Stimulated activated CD4-positive, alpha-beta T cell treated with anti-CD3 and anti-CD28 coated beads, Interleukin-12 subunit alpha, Interleukin-12 subunit beta, amount 100 ng/mL, for 48 hours (primary cell): ENCODE data around the gene INSRR.

Experiments
- DNase-seq, 3 donors: peaks; one replicate each; pipeline ENCODE4 v3.0.0-alpha.2; 2020; ENCODE audit warnings: low read depth in 2 of 3, low spot score in 1 of 3

Gene INSRR

GRCh38 chr1:156836041-156836654, 22.8 kb downstream of the INSRR start:
- no peak for DNase-seq

GRCh38 chr1:156834322-156834721, 24.6 kb downstream of the INSRR start:
- DNase-seq = no peak

- no peak for DNase-seq
Observed at GRCh38 chr1:156833603-156834002, 25.3 kb downstream of the INSRR start.

GRCh38 chr1:156832434-156832833, 26.5 kb downstream of the INSRR start:
- no peak for DNase-seq

- no peak for DNase-seq
Observed at GRCh38 chr1:156828400-156829124, 30.4 kb downstream of the INSRR start.

- no peak for DNase-seq
Observed at GRCh38 chr1:156826630-156827029, 32.3 kb downstream of the INSRR start.

GRCh38 chr1:156823210-156823790, 35.6 kb downstream of the INSRR start:
- no peak for DNase-seq

GRCh38 chr1:156822680-156823079, 36.2 kb downstream of the INSRR start:
- DNase-seq = no peak

- DNase-seq = peak in 2 of 3 donors; percentile 31 to 47
Observed at GRCh38 chr1:156821801-156822200, 37.1 kb downstream of the INSRR start.

GRCh38 chr1:156816561-156817328, 42.2 kb downstream of the INSRR start, which contains the start of gene SH2D2A:
Gene SH2D2A (minus strand): TSS chr1:156816848. CDS start chr1:156816708, 140 bp downstream.
- peak; percentile 87 to 91 (median 88) for DNase-seq

- no peak for DNase-seq
Observed at GRCh38 chr1:156815961-156816422, 42.9 kb downstream of the INSRR start.

GRCh38 chr1:156815307-156815826, 43.5 kb downstream of the INSRR start:
- DNase-seq = no peak

- DNase-seq = no peak
Observed at GRCh38 chr1:156814571-156815260, 44.2 kb downstream of the INSRR start.

GRCh38 chr1:156813750-156814570, 45.0 kb downstream of the INSRR start:
- peak; percentile 52 to 67 (median 55) for DNase-seq

GRCh38 chr1:156813298-156813697, 45.6 kb downstream of the INSRR start:
- DNase-seq = no peak

GRCh38 chr1:156812293-156812990, 46.5 kb downstream of the INSRR start:
- no peak for DNase-seq

- no peak for DNase-seq
Observed at GRCh38 chr1:156811168-156811567, 47.7 kb downstream of the INSRR start.

- DNase-seq = no peak
Observed at GRCh38 chr1:156809711-156810366, 49.1 kb downstream of the INSRR start.

GRCh38 chr1:156809281-156809680, 49.6 kb downstream of the INSRR start:
- no peak for DNase-seq
